Epidermal melanocyte (primary cell): ENCODE measurements around the gene SMIM3.

ENCODE experiments used
- DNase-seq: peaks from one replicate; pipeline ENCODE4 v3.0.0; 2011; ENCODE audit warnings: low spot score; ENCODE audit not compliant: insufficient read length

Gene SMIM3

DNA sequence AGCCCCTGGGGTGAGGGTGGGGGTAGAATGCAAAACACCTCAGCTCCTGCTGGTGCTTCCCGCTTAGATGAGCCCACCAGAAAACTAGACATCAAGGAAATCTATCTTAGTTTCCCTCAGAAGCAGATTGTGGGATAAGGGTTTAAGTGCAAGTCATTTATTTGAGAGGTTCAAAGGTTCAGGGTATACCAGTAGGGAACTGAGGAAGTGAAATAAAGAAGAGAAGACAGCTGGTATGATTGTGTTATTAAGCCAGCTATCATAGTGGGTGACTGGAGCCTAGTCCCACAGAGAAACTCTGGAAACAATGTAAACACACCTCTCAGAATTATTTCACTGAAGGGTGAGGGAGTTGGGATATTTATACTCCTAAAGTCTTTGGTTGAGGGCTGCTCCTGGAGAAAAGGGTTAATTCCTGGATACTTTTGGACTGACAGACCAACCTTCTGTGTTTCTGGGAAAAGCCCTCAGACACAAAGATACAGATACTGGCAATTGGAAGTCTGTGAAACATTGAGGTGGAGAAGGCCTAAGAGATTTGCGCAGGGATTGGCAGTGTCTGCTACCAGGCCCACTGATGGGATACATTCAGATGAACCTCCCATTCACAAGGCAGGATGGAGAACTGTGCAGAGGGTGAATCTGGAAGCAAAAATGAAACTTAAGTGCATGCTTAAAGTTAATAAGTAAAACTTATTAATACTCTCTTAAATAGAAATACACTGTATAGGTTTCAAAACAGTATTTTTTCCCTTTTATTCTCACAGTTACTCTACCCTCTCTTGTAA is 13.4 kb upstream of the SMIM3 start:
- no peak for DNase-seq

DNA sequence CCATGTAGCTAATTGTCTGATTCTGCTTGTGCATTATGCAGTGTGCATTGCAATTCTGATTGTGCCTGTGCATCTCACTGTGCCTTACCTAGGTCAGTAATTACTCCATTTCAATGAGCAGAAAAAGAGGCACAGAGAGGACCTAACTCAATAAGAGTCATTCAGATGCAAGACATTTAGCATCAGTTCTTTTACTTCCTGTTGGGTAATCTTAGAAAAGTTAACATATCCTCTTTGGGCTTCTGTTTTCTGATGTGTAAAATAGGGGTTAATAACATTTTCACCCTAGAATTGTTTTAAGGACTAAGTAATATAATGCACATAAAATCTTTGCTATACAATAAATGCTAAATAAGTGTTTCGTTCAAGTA is 12.8 kb upstream of the SMIM3 start:
- no peak for DNase-seq

DNA sequence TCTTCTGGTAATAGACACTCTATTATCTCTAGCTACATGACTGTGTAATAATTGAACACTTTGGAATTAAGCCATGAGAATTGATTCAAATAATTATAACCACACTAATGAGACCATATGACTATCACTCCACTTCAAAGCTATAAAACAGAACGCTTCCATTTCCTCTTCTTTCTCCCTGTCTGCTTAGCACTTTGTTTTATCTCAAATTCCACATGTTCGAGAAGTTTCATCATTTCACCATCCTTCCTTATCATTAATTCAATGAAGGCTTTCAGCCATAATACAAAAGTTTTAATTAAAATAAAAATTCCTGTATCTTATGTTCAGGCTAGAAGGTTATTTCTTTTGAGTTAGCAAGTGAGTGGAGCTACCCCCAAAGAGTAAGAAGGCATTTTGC is 12.3 kb upstream of the SMIM3 start:
- DNase-seq = no peak

DNA sequence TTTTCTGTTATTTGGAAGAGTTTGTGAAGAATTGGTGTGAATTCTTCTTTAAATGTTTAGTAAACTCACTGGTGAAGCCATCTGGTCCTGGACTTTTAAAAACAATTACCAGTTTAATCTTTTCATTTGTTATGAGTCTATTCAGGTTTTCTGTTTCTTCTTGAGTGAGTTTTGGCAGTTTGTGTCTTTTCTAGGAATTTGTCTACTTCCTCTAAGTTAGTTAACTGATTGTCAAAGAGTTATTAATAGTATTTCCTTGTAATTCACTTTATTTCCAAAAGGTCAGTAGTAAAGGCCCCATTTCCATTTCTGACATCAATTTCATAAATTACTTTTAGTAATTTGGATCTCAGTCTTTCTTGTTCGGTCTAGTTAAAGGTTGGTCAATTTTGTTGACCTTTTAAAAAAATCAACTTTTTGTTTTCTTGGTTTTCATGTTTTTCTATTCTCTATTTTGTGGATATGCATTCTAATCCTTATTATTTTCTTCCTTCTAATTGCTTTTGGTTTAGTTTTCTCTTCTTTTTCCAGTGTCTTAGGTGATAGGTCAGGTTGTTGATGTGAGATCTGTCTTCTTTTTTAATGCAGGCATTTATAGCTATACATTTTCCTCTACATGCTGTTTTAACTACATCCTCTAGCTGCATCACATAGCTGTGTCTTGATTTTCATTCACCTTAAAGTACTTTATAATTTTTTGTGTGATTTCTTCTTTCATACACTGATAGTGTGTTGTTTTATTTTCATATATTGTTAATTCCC is 7.3 kb upstream of the SMIM3 start:
- DNase-seq = no peak

DNA sequence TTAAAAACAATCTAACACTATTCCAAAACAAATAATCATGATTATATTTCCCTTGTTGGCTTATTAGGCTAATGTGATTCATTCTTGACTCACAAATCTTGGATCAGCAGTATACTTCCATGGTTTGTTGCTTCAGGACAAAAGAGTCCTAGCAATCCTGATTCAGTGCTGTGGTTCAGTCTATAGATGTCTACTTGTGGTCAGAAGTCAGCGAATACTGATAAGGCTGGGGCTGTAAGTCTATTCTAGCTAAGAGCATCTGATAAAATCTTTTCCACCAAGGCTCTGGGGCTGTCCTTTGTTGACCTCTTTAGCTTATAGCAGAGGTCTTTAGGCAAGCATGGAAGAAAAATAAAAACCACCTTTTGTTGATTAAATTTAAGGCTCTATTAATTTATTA is 4.4 kb upstream of the SMIM3 start:
- no peak for DNase-seq

DNA sequence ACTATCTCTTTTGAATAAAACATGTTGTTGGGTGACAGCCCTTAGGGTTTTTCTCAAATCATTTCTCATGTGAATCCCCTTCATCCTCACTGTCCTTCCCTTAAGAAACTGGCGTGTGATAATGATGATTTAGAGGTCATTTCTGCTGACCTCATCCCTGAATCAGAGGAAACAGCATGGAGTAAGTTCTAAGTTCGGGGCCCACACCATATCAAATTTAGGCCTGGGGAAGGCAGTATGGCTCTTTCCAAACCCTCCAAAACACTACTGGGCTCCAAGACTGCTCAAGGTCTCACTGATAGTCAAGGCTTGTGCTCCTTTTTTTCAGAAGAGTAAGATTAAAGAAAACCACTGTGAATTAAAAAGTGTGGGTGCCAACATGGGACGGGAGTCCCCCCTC is 872 bp upstream of the SMIM3 start:
- no peak for DNase-seq

DNA sequence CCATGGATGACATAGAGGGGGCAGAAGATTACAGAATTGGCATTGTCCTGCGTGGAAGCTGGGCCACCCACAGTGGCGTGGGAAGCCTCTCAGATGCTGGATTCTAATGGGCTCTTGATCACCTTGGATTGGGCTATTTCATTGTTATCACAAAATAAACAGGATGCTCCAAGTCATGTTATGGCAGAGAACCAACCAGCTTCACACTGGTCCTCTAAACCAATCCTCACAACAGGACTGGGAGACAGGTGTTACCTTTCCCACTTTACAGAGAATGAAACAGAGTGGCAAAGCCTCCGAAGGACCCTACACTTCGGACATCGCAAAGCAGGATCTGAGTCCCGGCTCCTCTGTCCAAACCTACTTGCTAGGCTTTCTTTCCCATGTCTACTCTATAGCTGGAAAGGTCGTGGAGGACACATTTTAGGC is 455 bp upstream of the SMIM3 start:
- no peak for DNase-seq

DNA sequence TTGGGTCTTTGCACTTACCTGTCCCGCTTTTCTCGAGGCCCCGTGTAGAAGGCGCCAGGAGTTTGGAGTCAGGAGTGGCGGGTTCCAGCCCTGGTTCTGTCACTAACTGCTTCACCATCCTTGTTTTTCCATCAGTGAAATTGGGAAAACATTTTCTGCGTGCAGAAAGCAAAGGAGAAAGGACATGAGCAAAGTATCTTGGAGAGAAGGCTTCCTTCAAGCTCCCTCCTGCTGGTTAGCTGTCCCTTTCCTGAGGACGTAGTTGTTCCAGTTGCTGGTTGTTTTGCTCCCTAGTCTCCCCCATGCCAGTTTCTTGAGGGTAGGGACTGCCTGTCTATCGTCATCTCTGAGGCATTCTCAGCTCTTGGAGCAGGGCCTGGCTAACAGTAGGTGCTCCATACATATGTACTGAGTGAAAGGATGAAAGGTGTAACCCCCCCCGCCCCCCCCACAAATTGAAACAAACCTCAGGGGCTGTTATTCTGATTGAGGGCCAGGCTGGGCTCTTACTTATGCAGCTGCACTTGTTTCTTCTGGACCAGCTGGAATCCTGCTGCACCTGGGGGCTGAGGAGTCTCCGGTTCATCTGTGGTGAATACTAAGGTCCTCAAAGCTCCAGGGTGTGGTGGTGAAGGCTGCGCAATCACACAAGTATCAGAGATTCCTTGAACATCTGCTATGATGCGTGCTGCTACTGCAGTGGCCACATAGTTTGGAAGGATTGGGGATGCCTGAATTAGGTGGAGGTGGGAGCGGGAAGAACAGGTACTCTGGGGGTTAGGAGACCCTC is 1.0 kb downstream of the SMIM3 start:
- DNase-seq = no peak

DNA sequence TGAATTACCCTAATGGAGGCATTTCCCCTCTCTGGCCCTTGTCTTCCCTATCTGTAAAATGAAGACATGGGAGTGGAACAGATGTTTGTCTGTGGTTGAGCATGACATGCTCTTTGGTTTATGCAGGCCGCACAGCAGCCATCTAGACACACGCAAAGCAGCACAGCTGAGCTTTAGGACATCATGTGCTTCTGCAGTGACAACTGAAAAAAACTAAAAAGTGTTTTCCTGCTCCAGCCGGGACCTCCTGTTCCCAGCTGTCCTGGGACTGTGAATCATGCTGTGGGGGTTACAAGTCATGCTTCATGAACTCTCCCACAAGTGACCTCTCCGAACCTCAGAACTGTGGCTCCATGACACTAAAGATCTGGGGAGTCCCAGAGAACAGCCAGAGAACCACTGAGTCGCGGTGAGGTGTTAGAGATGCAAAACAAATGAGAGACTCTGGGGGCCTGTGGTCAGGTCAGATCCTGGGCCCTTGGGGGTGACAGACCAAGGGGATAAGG is 1.7 kb downstream of the SMIM3 start:
- DNase-seq = no peak

DNA sequence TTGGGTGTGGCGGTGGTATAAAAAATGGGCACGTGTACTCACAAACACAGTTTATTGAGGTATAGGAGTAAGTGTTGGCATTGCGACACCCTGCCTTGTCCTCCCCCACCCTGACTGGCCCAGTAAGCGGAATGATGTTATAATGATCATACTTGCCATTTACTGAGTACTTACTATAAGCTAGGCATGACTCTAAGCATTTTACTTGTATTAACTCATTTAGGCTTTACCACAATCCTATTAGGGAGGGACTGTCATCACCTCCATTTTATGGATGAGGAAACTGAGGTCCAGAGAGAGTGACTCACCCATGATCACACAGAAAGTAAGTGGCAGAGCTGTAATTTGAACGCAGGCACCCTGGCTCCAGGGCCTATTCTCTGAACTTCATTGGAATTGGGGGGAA is 2.3 kb downstream of the SMIM3 start:
- DNase-seq = no peak

DNA sequence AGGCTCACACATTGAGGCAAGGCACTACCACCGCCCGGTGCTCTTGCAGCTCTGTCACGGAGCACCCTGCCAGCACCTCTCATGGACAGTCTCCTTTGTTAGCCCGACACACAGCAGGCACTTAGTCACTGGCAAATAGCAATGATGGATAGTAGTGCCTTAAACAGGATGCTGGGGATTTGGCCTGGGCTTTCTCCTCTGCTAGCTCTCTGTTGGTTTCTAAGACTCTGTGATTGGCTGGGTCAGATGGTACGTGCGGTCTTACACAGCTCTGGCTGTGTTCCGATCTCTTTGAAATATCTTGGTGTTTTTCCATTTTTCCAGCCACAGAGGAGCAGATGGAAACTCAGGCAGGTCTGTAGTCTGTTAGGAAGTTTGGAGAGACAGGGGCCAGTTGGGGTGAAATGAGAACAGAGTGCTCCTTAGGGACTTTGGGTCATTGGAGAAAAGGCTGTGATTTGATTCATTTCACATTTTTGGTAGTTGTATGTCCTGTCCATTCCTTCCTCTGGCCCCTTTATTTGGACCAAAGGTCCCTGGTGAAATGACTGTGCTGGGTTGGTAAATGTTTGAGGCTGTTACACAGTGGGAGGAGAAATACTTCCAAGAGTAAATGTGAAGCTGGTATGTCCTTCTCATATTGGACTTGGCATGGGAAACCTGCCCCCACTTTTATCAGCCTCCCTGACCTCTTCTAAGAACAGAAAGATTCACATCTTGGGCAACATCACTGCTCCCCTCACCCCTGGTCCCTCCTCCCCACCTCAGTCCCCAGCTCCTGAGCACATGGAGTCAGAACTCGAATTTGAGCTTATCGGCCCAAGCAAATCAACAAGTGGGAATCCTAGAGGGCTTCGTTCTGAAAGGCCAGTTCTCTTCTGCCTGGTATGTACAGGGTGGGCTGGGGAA is 3.4 kb downstream of the SMIM3 start:
- no peak for DNase-seq

DNA sequence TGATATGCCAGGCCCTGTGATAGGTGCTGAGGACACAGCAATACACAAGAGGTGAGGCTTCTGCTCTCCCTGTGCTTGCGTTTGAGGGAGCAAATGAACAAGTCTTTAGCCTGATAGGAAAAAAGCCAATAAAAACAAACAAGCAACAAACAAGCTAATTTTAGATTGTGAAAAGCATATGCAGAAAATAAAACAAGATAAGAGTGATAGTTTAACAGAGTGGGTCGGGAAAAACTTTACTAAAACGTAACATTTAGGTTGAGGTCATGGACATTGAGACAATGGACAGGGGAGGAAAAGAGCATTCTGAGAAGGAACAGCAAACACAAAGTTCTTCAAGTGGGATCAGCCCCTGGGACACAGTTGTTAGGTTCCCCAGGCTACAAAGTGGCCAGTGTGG is 4.3 kb downstream of the SMIM3 start:
- DNase-seq = no peak

DNA sequence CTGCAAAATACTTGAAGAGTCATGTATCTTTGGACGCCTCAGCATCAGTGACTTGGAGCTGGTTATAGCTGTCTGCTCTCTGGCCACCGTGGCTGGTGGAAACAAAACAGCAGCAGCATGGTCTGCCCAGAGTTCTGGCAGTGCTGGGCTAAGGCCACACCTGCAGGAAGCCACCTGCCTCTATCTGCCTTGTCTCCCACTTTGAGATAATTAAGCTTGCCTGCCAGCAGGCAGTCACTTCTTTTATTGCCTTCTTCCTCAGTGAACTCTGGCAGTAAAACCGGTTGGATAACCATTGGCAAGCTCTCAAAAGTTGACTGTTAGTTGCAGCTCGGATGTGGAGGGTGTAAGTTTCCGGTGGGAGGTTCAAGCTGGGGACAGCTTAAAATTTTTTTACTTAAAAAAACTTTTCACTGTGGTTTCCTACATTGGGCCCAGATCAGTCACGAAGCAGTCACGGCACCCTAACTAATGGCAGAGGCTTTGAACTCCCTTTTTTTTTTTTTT is 4.9 kb downstream of the SMIM3 start:
- DNase-seq = no peak

DNA sequence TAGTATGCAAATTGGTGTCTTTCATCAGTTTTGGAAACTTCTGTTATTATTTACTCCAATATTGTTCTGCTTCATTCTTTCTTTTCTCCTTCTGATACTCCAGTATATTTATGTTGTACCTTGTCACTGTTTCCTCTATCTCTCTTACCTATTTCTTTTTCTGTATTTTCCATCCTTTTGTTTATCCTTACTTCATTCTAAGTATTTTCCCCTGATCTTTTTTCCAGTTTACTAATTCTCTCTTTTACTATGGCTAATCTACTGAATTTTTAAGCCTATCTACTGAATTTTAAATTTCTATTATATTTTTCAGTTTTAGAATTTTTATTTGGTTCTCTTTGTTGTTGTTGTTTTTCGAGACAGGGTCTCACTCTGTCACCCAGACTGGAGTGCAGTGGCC is 7.4 kb downstream of the SMIM3 start:
- no peak for DNase-seq

DNA sequence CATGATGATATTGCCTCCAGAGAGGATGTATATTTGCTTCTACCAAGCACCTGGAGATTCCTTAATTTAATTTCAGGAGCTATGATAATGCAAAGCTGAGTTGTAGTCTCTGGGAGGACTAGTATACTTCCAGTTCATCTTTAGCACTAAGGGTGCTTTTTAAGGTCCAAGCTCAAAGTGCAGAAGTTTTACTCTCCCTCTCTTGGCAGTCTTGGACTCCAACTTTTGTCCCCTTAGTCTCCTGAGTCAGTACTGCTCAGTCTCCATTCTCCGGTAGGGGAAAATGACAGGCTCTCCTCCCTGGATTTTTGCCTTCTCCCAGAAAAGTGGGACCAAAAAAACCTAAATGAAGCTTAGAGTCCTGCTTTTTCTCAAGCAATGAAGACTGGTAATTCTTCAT is 8.3 kb downstream of the SMIM3 start:
- no peak for DNase-seq

DNA sequence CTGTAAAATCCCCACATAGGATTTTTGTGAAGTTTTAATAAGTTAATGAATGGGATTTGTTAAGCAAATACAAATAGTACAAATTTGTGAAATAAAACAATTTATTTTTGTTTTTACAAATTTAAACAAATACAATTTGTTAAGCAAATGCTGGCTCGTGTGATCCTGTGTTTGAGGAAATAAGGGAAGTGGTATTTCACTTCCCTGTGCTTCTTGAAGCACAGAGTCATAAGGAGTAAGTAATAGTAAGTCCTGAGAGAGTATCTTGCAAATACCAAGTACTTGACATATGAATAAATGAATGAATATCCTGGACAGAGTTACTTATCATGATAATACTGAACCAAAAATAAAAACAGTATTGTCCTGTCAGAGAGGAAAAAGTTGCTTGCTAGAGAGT is 9.1 kb downstream of the SMIM3 start:
- DNase-seq = no peak

DNA sequence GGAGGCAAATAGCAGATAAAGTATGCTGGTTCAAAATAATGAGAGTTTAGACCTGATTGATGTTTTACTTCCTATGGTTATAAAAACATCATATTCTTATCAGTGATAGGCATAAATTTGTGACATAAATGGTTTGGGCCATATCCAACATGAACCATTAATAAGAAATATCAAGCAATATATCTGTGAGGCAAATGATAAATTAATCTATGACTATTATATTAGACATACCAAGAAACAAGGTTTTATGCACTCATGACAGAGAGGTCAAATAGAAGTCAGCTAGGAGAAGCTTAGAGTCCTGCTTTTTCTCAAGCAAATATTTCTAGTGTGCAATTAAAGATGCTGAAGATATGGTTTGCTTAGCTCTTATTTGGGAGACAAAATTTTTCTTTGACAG is 10.4 kb downstream of the SMIM3 start:
- DNase-seq = no peak

DNA sequence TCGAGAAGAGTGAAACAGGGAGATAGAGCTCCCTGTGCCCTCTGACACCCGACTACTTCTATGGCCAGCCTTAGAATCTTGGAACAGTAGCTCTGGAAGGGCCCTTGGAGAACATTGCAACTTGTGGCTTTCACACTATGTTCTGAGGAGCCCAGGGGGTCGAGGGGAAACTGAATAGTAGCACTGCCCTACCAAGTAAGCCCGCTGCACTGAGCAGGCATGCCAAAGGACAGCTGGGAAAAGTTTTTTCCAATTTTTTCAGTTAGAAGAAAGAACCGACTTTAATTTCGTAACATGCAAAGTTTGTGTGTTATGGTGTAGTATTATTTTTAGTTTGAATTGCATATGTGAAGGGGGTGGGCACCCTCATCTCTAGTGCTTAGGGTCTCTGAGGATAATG is 10.9 kb downstream of the SMIM3 start:
- no peak for DNase-seq

DNA sequence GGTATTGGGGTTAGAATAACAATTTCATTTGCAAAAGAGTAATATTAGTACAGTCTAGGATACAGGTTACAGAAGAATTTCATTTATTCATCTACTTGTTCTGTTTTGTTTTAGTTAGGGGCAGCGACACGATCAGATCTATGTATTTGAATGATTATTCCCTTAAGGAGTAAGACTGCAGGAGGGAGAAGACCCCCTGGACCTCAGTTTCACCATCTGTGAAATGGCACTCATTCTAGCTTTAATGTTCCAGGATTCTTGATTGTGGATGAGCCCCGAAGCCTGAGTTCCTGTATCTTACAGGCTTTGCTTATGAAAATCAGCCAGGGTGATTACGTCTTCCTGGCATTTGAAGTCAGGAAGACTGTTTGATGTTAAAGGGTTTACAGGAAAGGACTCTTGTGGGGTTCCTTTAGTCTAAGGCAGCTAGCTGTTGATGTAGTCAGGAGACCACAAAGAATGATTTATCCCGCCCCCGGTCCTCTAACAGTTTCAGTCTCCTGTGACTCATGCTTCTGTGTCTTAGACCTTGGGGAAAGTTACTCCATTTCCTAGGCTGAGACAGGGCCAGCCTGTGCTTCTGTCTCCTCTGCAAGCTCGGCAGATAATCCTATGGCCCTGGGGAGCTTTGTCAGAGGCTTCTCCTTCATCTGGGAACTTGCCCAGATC is 11.5 kb downstream of the SMIM3 start:
- DNase-seq = peak; percentile 61

DNA sequence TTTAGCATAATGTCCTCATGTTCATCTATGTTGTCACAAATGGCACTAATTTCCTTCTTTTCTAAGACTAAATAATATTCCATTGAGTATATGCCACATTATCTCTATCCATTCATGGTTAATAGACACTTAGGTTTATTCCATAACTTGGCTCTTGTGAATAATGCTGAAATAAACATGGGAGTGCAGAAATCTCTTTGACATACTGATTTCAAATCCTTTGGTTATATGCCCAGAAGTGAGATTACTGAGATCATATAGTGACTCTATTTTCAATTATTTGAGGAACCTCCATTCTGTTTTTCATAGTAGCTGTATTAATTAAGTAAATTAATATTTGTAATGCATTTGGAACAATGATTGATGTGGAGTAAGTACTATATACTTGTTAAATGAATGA is 13.0 kb downstream of the SMIM3 start:
- no peak for DNase-seq
